Stimulated activated CD4-positive, alpha-beta T cell treated with anti-CD3 and anti-CD28 coated beads, TNF-alpha, amount 100 ng/mL, for 48 hours (primary cell): Measurements from ENCODE around the gene PADI2.
A peak's percentile ranks its signal among the peaks of the same experiment; 100 is the strongest.

ENCODE experiments used
- DNase-seq, 3 donors: peaks; one replicate each; pipeline ENCODE4 v3.0.0-alpha.2; 2020; ENCODE audit warnings: low read depth in 3 of 3

PADI2 gene

GRCh38 chr1:17140279-17140678 is 21.0 kb upstream of the PADI2 start:
- DNase-seq = no peak

- no peak for DNase-seq
Observed at GRCh38 chr1:17139637-17140036, 20.4 kb upstream of the PADI2 start.

GRCh38 chr1:17137441-17137840 is 18.2 kb upstream of the PADI2 start:
- DNase-seq = no peak

- no peak for DNase-seq
Observed at GRCh38 chr1:17136936-17137335, 17.7 kb upstream of the PADI2 start.

GRCh38 chr1:17136145-17136544 is 16.9 kb upstream of the PADI2 start:
- DNase-seq = no peak

- no peak for DNase-seq
Observed at GRCh38 chr1:17135530-17135929, 16.3 kb upstream of the PADI2 start.

- no peak for DNase-seq
Observed at GRCh38 chr1:17134724-17135123, 15.5 kb upstream of the PADI2 start.

GRCh38 chr1:17134034-17134433 is 14.8 kb upstream of the PADI2 start:
- DNase-seq = no peak

GRCh38 chr1:17130138-17130635 is 10.9 kb upstream of the PADI2 start:
- no peak for DNase-seq

GRCh38 chr1:17128361-17128760 is 9.1 kb upstream of the PADI2 start:
- no peak for DNase-seq

GRCh38 chr1:17125756-17126237 is 6.5 kb upstream of the PADI2 start:
- DNase-seq = peak; percentile 63 to 87 (median 81)

GRCh38 chr1:17123196-17124045 is 4.2 kb upstream of the PADI2 start:
- no peak for DNase-seq

GRCh38 chr1:17122521-17123164 is 3.4 kb upstream of the PADI2 start:
- DNase-seq = no peak

- DNase-seq = no peak
Observed at GRCh38 chr1:17121881-17122280, 2.6 kb upstream of the PADI2 start.

- no peak for DNase-seq
Observed at GRCh38 chr1:17120962-17121837, 1.9 kb upstream of the PADI2 start.

GRCh38 chr1:17120481-17120877 is 1.2 kb upstream of the PADI2 start:
- DNase-seq = no peak

GRCh38 chr1:17119773-17120480 is 676 bp upstream of the PADI2 start:
- no peak for DNase-seq

GRCh38 chr1:17118706-17119075 is 560 bp downstream of the PADI2 start:
- DNase-seq = no peak

- DNase-seq = no peak
Observed at GRCh38 chr1:17118268-17118667, 983 bp downstream of the PADI2 start.

- no peak for DNase-seq
Observed at GRCh38 chr1:17117451-17118265, 1.6 kb downstream of the PADI2 start.

- no peak for DNase-seq
Observed at GRCh38 chr1:17116643-17117042, 2.6 kb downstream of the PADI2 start.
